Islet of Langerhans (tissue), 1 donor: Measurements from ENCODE around the gene CBFA2T2.

Experiments
- FAIRE-seq: peaks from one replicate; lab custom pipeline; 2011; peaks lifted over from hg19 to GRCh38; lab: Jason Lieb, UNC

CBFA2T2 gene

GRCh38 chr20:33667676-33668465, 178.0 kb downstream of the CBFA2T2 start:
- FAIRE-seq, result no peak

- FAIRE-seq, result no peak
These were observed 178.7 kb downstream of the CBFA2T2 start for GRCh38 chr20:33668466-33669155.

- no peak for FAIRE-seq
These were observed 179.3 kb downstream of the CBFA2T2 start for GRCh38 chr20:33669224-33669623.

- FAIRE-seq, result no peak
These were observed 180.2 kb downstream of the CBFA2T2 start for GRCh38 chr20:33669873-33670640.

- FAIRE-seq, result no peak
These were observed 181.0 kb downstream of the CBFA2T2 start for GRCh38 chr20:33670715-33671499.

GRCh38 chr20:33671573-33672288, 181.8 kb downstream of the CBFA2T2 start:
- no peak for FAIRE-seq

- FAIRE-seq, result no peak
These were observed 182.7 kb downstream of the CBFA2T2 start for GRCh38 chr20:33672426-33673113.

- no peak for FAIRE-seq
These were observed 183.2 kb downstream of the CBFA2T2 start for GRCh38 chr20:33673114-33673409.

GRCh38 chr20:33673410-33674293, 183.8 kb downstream of the CBFA2T2 start:
- no peak for FAIRE-seq

- FAIRE-seq, result no peak
These were observed 184.6 kb downstream of the CBFA2T2 start, which contains the start of gene NECAB3 for GRCh38 chr20:33674294-33675135. TSS of gene NECAB3 (minus strand) at chr20:33674428. CDS start at chr20:33674352, 76 bp downstream.

- FAIRE-seq, result no peak
These were observed 185.5 kb downstream of the CBFA2T2 start for GRCh38 chr20:33675136-33675959.

- no peak for FAIRE-seq
These were observed 186.2 kb downstream of the CBFA2T2 start for GRCh38 chr20:33676121-33676520.

- no peak for FAIRE-seq
These were observed 187.1 kb downstream of the CBFA2T2 start for GRCh38 chr20:33676652-33677645.

GRCh38 chr20:33677991-33678702, 188.3 kb downstream of the CBFA2T2 start:
- no peak for FAIRE-seq

- no peak for FAIRE-seq
These were observed 190.0 kb downstream of the CBFA2T2 start for GRCh38 chr20:33679758-33680485.
